Breast epithelium (tissue), 3 donors: ENCODE data around the gene OBP2B.
"Not testable (repeated sequence)": the region's sequence is repeated elsewhere in the genome, so short reads cannot be mapped to it uniquely, and the experiment has no call there.

ENCODE experiments used
- POLR2A ChIP-seq: fragments of 450-650 bp; IDR thresholded peaks from one replicate; pipeline ENCODE4 v1.6.1; 2016; ENCODE audit warnings: antibody characterized with exemption, mild to moderate bottlenecking, moderate library complexity
- POLR2AphosphoS5 ChIP-seq, 3 donors: sonication (generic); formaldehyde crosslinking; IDR thresholded peaks; one replicate each; pipeline ENCODE4 v1.6.1; 2017; ENCODE audit warnings: antibody characterized with exemption in 3 of 3

DNA sequence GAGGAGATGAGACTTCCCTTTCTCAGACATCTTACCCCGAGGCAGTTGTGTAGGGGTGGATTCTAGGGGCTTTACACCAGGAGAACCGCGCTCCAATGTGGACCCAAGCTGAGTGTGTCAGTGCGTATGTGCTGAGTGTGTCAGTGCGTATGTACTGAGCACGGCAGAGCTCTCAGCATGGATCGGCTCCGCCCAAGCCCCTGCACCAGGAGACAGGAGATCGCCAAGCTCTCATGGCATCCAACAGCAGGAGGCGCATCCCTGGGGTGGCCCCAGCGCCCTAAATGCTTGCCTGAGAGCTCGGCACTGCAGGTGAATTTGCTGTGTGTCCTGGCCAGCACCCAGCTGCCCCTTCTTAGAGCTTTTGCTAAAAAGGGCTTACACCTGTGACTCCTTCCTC, 12.9 kb upstream of the OBP2B start:
- TF ChIP-seq POLR2A; POLR2AphosphoS5 (IDR thresholded peaks at IDR 0.05): not testable (repeated sequence)
